B cell (primary cell): Measurements from ENCODE around the gene ARHGAP26.
"Not testable (repeated sequence)": the region's sequence is repeated elsewhere in the genome, so short reads cannot be mapped to it uniquely, and the experiment has no call there.

Experiments
- CTCF ChIP-seq: fragments of 200-600 bp; IDR thresholded peaks from one replicate; pipeline ENCODE4 v1.8.0; 2022; ENCODE audit warnings: antibody characterized with exemption, mild to moderate bottlenecking
- EZH2 ChIP-seq: IDR thresholded peaks from 2 replicates; pipeline ENCODE4 v1.6.1; 2012; ENCODE audit warnings: borderline replicate concordance, low read depth, mild to moderate bottlenecking, moderate library complexity, low read length; ENCODE audit not compliant: insufficient read depth, poor library complexity, severe bottlenecking

GRCh38 chr5:143092711-143093451, 322.7 kb downstream of the ARHGAP26 start:
- not testable (repeated sequence) for TF ChIP-seq CTCF, EZH2
